ENCODE measurements around the gene PRR15L. TPM values are rescaled to one million over a fixed set of nuclear protein-coding genes. Genes with fewer than 3 reads are reported as not detected.

The PRR15L gene
- total RNA-seq, 3 donors from 2014 or later: 38.7 to 105 TPM; not detected in 1

DNA sequence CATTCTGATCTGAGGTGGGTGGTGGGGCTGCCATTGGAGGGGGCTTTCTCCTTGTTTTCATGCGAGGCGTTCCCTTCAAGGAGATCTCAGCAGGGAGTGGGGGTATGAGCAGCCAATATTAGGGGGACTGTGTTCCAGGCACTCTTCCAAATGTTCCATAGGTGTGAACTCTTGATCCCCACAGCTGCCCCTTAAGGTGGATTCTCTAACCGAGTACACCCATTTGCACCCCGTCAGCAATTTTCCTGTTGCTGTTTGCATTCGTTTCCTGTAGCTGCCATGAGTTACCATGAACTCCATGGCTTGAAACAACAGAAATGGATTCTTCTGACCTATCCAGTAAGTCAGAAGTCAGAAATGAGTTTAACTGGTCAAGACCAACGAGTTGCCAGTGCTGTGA, 3.7 kb upstream of the PRR15L start:
- Histone ChIP-seq H3K4me3 (no peak overlapping the region), H3K9me3 (no peaks in the 10 kb centered on the region), H3K27me3 (no peaks in the 10 kb centered on the region), H3K4me1 (peaks cover 0 to 14% of the 10 kb centered on the region in 2 donors), H3K36me3 (no peaks in the 10 kb centered on the region), H3K27ac (no peak overlapping the region)
- DNase-seq (ENCODE audit: low spot score in 2 of 2): no peak
- TF ChIP-seq, protein P1, sequence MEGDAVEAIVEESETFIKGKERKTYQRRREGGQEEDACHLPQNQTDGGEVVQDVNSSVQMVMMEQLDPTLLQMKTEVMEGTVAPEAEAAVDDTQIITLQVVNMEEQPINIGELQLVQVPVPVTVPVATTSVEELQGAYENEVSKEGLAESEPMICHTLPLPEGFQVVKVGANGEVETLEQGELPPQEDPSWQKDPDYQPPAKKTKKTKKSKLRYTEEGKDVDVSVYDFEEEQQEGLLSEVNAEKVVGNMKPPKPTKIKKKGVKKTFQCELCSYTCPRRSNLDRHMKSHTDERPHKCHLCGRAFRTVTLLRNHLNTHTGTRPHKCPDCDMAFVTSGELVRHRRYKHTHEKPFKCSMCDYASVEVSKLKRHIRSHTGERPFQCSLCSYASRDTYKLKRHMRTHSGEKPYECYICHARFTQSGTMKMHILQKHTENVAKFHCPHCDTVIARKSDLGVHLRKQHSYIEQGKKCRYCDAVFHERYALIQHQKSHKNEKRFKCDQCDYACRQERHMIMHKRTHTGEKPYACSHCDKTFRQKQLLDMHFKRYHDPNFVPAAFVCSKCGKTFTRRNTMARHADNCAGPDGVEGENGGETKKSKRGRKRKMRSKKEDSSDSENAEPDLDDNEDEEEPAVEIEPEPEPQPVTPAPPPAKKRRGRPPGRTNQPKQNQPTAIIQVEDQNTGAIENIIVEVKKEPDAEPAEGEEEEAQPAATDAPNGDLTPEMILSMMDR (IDR thresholded peaks at IDR 0.05): no peak
- TF ChIP-seq POLR2A (IDR thresholded peaks at IDR 0.05) (no peak), POLR2AphosphoS5 (IDR thresholded peaks at IDR 0.05) (no peak)
- intact Hi-C loops (cut with DNase I; ENCODE audit: low total_unique reads): no loop called here

DNA sequence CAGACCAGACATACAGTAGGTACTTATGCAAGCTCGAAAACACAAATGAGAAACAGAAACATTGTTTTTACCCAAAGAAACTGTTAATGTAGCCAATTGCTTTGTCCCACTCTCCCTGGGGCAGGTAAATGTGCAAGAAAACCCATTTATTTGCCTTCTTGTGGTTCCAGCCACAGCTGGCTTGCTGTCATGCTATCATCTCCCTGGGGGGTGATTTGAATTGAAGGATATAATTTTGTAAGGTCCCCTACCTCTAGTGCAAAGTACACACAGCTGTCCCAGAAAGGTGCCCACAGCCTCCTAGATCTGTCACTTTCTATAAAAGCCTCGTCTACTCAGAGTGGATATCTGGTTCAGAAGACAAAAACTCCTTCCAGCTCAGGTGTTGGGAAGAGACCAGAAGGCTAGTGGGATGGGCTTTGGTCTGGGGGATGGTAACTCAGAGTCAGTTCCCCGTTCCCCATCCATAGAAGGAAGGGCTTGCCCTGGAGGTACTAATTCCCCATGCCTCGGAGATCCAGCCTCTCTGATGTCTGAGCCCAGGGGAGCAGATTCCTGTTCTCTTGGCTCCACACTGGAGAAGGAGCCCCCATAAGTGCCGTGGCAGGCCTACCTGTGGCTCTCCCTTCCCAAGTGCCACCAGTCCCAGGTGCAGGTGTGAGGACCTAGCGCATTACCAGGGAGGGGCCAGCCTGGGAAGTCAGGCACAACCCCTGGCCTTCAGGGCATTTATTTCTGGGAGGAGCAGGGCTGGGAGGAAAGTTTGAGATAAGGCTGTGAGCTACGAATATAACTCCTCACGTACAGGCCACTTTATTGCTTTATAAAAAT, 2.4 kb upstream of the PRR15L start:
- Histone ChIP-seq H3K4me3 (no peak overlapping the region), H3K27ac (peak overlapping the region in 1 of 2 donors; percentile 95), H3K36me3 (no peaks in the 10 kb centered on the region), H3K4me1 (peaks cover 0 to 14% of the 10 kb centered on the region in 2 donors), H3K27me3 (no peaks in the 10 kb centered on the region), H3K9me3 (no peaks in the 10 kb centered on the region)
- intact Hi-C loops (cut with DNase I; ENCODE audit: low total_unique reads): no loop called here
- TF ChIP-seq, protein P1 (IDR thresholded peaks at IDR 0.05): no peak
- TF ChIP-seq POLR2AphosphoS5 (IDR thresholded peaks at IDR 0.05) (no peak), POLR2A (IDR thresholded peaks at IDR 0.05) (no peak)
- DNase-seq (ENCODE audit: low spot score in 2 of 2): no peak

DNA sequence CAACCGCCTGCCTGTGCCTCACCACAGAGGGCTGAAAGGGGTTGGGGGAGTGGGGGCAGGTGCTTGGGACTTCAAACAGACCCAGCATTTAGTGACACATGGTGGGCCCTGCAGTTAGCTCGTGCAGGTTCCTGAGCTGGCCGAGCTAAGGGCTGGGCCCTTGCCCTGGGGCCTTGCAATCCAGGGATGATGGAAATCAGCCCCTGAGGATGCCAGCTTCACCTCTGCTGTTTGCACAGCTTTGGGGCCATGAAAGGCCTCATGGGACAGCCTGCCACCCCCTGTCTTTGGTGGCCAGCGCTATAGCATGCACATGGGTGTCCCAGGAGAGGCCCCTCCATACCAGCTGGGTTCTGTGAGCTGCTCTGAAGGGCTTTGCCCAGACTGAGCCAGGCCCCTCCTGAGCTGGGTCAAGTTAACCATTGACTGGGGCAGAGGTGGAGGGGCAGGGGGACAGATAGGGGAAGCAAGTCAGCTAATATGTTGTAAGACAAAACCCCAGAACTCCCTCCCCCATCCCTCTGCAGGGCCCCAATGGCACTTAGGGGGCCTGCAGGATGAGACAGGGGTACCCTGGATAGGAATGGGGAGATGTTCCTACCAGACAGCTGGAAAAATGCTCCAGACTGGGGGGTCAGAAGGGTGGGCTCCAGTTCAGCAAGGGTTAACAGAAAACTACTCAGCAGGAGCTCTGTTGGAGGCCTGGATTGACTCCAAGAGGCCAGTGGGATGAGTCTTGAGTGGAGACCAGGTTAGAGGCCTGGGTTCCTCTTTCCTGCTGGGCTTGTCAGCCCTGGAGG, 692 bp downstream of the PRR15L start:
- H3K4me3 ChIP-seq: peak overlapping the region in 2 of 3 donors; percentile 60 to 64
- H3K27me3 ChIP-seq: no peaks in the 10 kb centered on the region
- intact Hi-C loops (cut with DNase I; ENCODE audit: low total_unique reads): no loop called here

DNA sequence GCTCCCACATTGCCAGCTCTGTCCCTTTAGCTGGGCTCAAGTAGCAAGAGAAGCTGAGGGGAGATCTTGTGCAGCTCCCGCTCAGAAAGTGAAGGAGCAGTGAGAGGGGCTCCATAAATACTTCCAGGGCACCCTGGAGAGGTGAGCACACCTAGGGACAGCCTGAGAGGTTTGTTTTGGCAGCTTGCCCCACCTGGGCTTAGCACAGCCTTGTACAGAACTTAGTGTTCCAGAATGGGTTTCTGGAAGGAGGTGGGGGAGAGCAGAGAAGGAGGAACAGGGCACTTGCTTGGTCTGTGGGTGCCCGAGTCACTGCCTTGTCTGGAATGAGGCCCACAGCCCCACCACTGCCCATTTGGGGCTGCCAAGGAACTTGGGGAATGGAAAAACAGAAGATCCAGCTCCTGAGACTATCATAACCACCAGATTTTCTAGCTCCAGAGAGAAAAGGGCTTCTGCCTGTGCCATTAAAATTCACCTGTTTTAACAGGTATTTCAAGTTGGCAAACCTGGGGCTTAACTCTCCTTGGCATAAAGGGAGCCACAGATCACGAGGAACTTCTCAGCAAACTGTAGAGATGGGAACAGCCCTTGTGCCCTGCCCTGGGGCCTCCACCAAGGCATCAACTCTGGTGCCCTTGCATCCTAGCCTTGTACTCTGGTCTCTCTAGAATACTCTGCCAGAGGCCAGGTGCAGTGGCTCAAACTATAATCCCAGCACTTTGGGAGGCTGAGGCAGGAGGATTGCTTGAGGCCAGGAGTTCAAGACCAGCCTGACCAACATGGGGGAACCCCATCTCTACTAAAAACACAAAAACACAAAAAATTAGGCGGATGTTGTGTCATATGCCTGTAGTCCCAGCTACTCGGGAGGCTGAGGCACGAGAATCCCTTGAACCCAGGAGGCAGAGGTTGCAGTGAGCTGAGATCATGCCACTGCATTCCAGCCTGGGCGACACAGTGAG, 1.9 kb downstream of the PRR15L start:
- peak overlapping the region; percentile 81 to 95 for H3K27ac ChIP-seq
- H3K27me3 ChIP-seq: no peaks in the 10 kb centered on the region
- peak; percentile 79 to 81 for DNase-seq (ENCODE audit: low spot score in 2 of 2)
- H3K36me3 ChIP-seq: no peaks in the 10 kb centered on the region
- TF ChIP-seq POLR2AphosphoS5 (IDR thresholded peaks at IDR 0.05) (peak in 1 of 3 donors; percentile 35), POLR2A (IDR thresholded peaks at IDR 0.05) (no peak)
- peak overlapping the region in 2 of 3 donors; percentile 60 to 64 for H3K4me3 ChIP-seq
- H3K4me1 ChIP-seq: peaks cover 0 to 29% of the 10 kb centered on the region in 2 donors
- intact Hi-C loops (cut with DNase I; ENCODE audit: low total_unique reads): no loop called here
- H3K9me3 ChIP-seq: no peaks in the 10 kb centered on the region

More for the DNA sequence above, 692 bp downstream of the PRR15L start:
- peak overlapping the region; percentile 81 to 95 for H3K27ac ChIP-seq
- TF ChIP-seq POLR2AphosphoS5 (IDR thresholded peaks at IDR 0.05): no peak
- no peak for TF ChIP-seq POLR2A (IDR thresholded peaks at IDR 0.05)
- TF ChIP-seq, protein P1 (IDR thresholded peaks at IDR 0.05): no peak
- H3K9me3 ChIP-seq: no peaks in the 10 kb centered on the region
- H3K4me1 ChIP-seq: peaks cover 0 to 24% of the 10 kb centered on the region in 2 donors
- no peak for DNase-seq (ENCODE audit: low spot score in 2 of 2)
- H3K36me3 ChIP-seq: no peaks in the 10 kb centered on the region

DNA sequence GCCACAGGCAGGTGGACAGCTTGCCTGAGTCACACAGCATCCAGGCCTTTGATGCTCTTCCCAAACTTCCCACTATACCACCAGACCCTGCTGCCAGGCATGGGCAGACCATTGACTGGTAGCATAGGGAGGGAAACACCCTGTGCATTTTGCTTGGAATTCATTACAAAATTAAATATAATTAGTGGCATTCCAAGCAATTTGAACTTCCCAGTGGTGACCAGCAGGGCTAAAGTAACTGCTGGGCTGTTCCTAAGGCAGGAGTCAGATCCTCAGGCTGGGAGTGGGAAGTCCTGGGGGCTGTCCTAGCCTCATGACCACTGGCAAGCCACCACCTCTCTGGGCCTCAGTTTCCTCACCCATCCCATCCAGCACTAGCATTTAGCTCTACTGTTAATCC, 3.8 kb downstream of the PRR15L start:
- H3K27ac ChIP-seq: peak overlapping the region; percentile 70 to 95
- H3K4me3 ChIP-seq: peak overlapping the region in 2 of 3 donors; percentile 13 to 64
- TF ChIP-seq, protein P1 (IDR thresholded peaks at IDR 0.05): no peak
- TF ChIP-seq POLR2A (IDR thresholded peaks at IDR 0.05): no peak
- TF ChIP-seq POLR2AphosphoS5 (IDR thresholded peaks at IDR 0.05): no peak
- intact Hi-C loops (cut with DNase I; ENCODE audit: low total_unique reads): no loop called here
- H3K36me3 ChIP-seq: no peaks in the 10 kb centered on the region
- peaks cover 8 to 33% of the 10 kb centered on the region in 2 donors for H3K4me1 ChIP-seq
- H3K27me3 ChIP-seq: no peaks in the 10 kb centered on the region
- no peak for DNase-seq (ENCODE audit: low spot score in 2 of 2)
- H3K9me3 ChIP-seq: no peaks in the 10 kb centered on the region

Measured in breast epithelium (tissue), 4 donors.